ENCODE data around the gene AMIGO1. TPM values are rescaled to one million over a fixed set of nuclear protein-coding genes. Genes with fewer than 3 reads are reported as not detected.

Gene AMIGO1
- total and polyA plus RNA-seq, 2 of the 8 experiments (the other 6 are each of a cell fraction or from before 2014, with no cell fraction given), result 1.5 to 2.7 TPM

DNA sequence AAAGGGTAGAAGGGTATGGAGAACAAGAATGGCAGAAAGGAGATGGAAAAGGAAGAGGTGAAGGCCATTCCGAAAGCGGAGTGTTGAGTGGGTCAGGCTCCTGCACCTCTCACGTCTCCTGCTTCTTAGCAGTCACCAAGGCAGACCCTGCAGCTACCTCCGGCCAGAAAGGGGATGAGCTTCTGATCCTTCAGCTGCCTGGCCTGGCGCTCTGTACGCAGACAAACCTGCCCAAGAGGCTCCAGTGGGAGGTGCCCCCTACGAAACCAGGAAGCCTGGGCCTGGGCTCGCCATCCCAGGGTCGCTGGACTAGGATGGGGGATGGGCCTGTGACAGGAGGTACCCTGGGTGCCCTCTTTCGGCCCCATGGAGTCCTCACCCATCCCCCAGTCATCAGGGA is 33.1 kb upstream of the AMIGO1 start:
- Histone ChIP-seq H4K8ac (ENCODE audit: extremely low read depth, insufficient read depth, low read length) (no peak overlapping the region; the same call in 1 of the 2 replicates), H2BK20ac (ENCODE audit: low read length) (no peak overlapping the region), H3K9me3 (ENCODE audit: insufficient read depth in 2 of 2, low read depth in 1 of 2, low read length in 1 of 2) (no peaks in the 10 kb centered on the region), H3K23me2 (ENCODE audit: low read depth, low read length) (peaks cover under 1% of the 10 kb centered on the region), H2AFZ (ENCODE audit: low read length) (no peak overlapping the region), H2BK12ac (ENCODE audit: low read depth, low read length) (no peak overlapping the region), H2BK15ac (ENCODE audit: low read length) (no peak overlapping the region), H3K14ac (ENCODE audit: insufficient read length) (no peak overlapping the region), H3K79me2 (ENCODE audit: control insufficient read depth in 1 of 2, insufficient read depth in 2 of 2, low read length in 2 of 2) (peaks cover 0 to 3% of the 10 kb centered on the region in 2 experiments; a peak in 2 of 4 replicates), H3K4ac (replicated peaks; ENCODE audit: insufficient read length, low read depth, low read length) (no peak overlapping the region), H2AK5ac (ENCODE audit: low read depth, low read length) (no peak overlapping the region), H3K56ac (replicated peaks; ENCODE audit: insufficient read length, low read depth, low read length) (no peak overlapping the region), H3K4me1 (replicated peaks in 1 of 4; ENCODE audit: control insufficient read depth in 3 of 4, insufficient read depth in 4 of 4, low read length in 3 of 4) (peaks cover 0 to 10% (median 2%) of the 10 kb centered on the region in 4 experiments; a peak in 4 of 7 replicates), H2BK5ac (ENCODE audit: low read depth, low read length) (no peak overlapping the region), H3K36me3 (ENCODE audit: control insufficient read depth in 2 of 4, insufficient read depth in 4 of 4, low read length in 3 of 4) (no peaks in the 10 kb centered on the region), H3K4me2 (ENCODE audit: insufficient read depth in 1 of 2, low read depth in 2 of 2, low read length in 2 of 2) (no peak overlapping the region), H4K5ac (ENCODE audit: insufficient read length, low read depth, low read length) (no peak overlapping the region), H3K79me1 (ENCODE audit: low read depth, low read length) (no peaks in the 10 kb centered on the region; the same call in 1 of the 2 replicates), H3K9ac (replicated peaks in 1 of 4; ENCODE audit: extremely low read depth in 1 of 4, low read depth in 3 of 4, low read length in 3 of 4) (no peak overlapping the region), H3K23ac (ENCODE audit: insufficient read length) (no peak overlapping the region), H3K4me3 (ENCODE audit: extremely low read depth in 1 of 4, insufficient read depth in 2 of 4, low read depth in 3 of 4, low read length in 4 of 4) (no peak overlapping the region), H4K91ac (replicated peaks; ENCODE audit: insufficient read length, low read length) (no peak overlapping the region), H3K27ac (ENCODE audit: low read depth, low read length) (no peak overlapping the region), H3K27me3 (replicated peaks in 1 of 4; ENCODE audit: control insufficient read depth in 3 of 4, extremely low read depth in 1 of 4, insufficient read depth in 3 of 4, low read length in 3 of 4) (peaks cover 0 to 2% (median 0%) of the 10 kb centered on the region in 4 experiments; a peak in 1 of 7 replicates), H2BK120ac (replicated peaks; ENCODE audit: low read depth, low read length) (no peak overlapping the region), H4K20me1 (replicated peaks in 1 of 2; ENCODE audit: control insufficient read depth in 1 of 2, insufficient read depth in 2 of 2, low read length in 2 of 2) (no peaks in the 10 kb centered on the region), H3K18ac (ENCODE audit: extremely low read depth, low read length) (no peak overlapping the region)
- DNase-seq (ENCODE audit: low read depth in 1 of 2, low spot score in 2 of 2) (no peak), FAIRE-seq (no peak)
- 93% methylated on average over 9 of the region's 10 CpGs; no CpG with 5 or more reads in 1 of the 2 experiments for WGBS, 2 experiments (ENCODE audit: extremely low coverage in 1 of 2, insufficient coverage in 1 of 2, insufficient read length in 1 of 2, insufficient replicate concordance in 2 of 2, low coverage in 1 of 2, low lambda C conversion rate in 2 of 2, missing lambda C conversion rate in 1 of 2)
- POLR2A ChIA-PET (ENCODE audit: partially characterized antibody), result no interaction called here
- TF ChIP-seq BCL11A (IDR thresholded peaks at IDR 0.05; ENCODE audit: low read depth in 2 of 2, low read length in 2 of 2) (no peak), TEAD4 (IDR thresholded peaks at IDR 0.05; ENCODE audit: low read depth, low read length) (no peak), KDM1A (IDR thresholded peaks at IDR 0.05; ENCODE audit: borderline replicate concordance, low read length) (no peak), TBP (IDR thresholded peaks at IDR 0.05; ENCODE audit: low read depth, low read length) (no peak)
- CTCF ChIA-PET (ENCODE audit: partially characterized antibody), result interaction anchor here (2.4 to 26.3 kb wide), 4 partner anchors 9 to 93 kb away, joined by 13 to 1755 read pairs (median 95); partner anchors contain the start of genes AMIGO1, ATXN7L2 and CYB561D1
